HG02571 (cell line): ENCODE data around the gene APOC4.

Source experiments
- ATAC-seq: cut with Tn5 transposase; IDR thresholded peaks from one replicate; pipeline ENCODE4 v1.9.1; 2021; ENCODE audit warnings: mild to moderate bottlenecking, moderate library complexity; ENCODE audit not compliant: unreplicated experiment

Gene APOC4

GRCh38 chr19:44992336-44993163 lies 50.5 kb downstream of the APOC4 start:
- ATAC-seq: no peak

- no peak for ATAC-seq
Measured at GRCh38 chr19:44993526-44993925, 51.5 kb downstream of the APOC4 start.

- no peak for ATAC-seq
Measured at GRCh38 chr19:44993926-44994537, 52.0 kb downstream of the APOC4 start.
